Activated naive CD8-positive, alpha-beta T cell treated with anti-CD3 and anti-CD28 coated beads for 36 hours (primary cell): ENCODE data around the gene CD4. TPM values are rescaled to one million over a fixed set of nuclear protein-coding genes. Genes with fewer than 3 reads are reported as not detected.
"Not testable (repeated sequence)": the region's sequence is repeated elsewhere in the genome, so short reads cannot be mapped to it uniquely, and the experiment has no call there.

Experiments
- DNase-seq: peaks from one replicate; pipeline ENCODE4 v3.0.0; 2021
- H3K27ac Mint-ChIP-seq: one replicate; pipeline ENCODE4 v1.8.0; 2022; ENCODE audit warnings: mild to moderate bottlenecking, moderate library complexity, mixed read lengths
- H3K27me3 Mint-ChIP-seq: one replicate; pipeline ENCODE4 v1.8.0; 2022; ENCODE audit warnings: mild to moderate bottlenecking, mixed read lengths
- H3K36me3 Mint-ChIP-seq: one replicate; pipeline ENCODE4 v1.8.0; 2021; ENCODE audit warnings: mild to moderate bottlenecking, mixed read lengths
- H3K4me1 Mint-ChIP-seq: one replicate; pipeline ENCODE4 v1.8.0; 2021; ENCODE audit warnings: mixed read lengths
- H3K4me3 Mint-ChIP-seq: one replicate; pipeline ENCODE4 v1.8.0; 2022; ENCODE audit warnings: mild to moderate bottlenecking, moderate library complexity, mixed read lengths
- H3K9me3 Mint-ChIP-seq: one replicate; pipeline ENCODE4 v1.8.0; 2022; ENCODE audit warnings: mixed read lengths
- total RNA-seq, 2 experiments: library from RNA; stranded (reverse); gene quantifications; one replicate each; pipeline ENCODE4 v1.2.3, GENCODE V29; 2021

Gene CD4
- total RNA-seq, 2 experiments from 2014 or later: 2.2 to 2.5 TPM

DNA sequence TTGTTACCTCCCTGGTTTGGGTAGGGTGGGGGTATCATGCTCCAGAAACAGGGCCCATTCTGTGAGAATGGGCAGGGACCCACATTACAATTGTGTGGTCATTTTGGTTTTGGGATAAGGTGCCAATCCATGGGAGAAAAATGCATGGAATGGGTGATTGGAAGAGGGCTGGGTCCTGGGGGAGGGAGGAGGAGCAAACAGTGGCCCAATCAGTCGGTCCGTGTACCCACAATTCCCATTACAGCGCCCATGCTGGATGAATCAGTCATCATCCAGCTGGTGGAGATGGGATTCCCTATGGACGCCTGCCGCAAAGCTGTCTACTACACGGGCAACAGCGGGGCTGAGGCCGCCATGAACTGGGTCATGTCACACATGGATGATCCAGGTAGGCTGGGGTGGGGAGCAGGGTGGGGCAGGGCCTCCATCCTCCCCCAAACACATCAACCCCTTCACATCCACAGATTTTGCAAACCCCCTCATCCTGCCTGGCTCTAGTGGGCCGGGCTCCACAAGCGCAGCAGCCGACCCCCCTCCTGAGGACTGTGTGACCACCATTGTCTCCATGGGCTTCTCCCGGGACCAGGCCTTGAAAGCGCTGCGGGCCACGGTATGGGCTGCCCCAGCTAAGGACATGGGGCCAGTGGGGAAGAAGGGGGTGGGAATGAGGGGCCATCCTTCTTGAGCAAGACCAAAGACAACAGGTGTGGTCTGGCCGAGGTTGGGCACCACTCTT lies 74.4 kb downstream of the CD4 start:
- Mint-ChIP-seq H3K36me3 (peaks cover 40% of the 10 kb centered on the region), H3K27ac (no peak overlapping the region), H3K4me3 (no peak overlapping the region), H3K4me1 (peaks cover 21% of the 10 kb centered on the region), H3K9me3 (no peaks in the 10 kb centered on the region), H3K27me3 (no peaks in the 10 kb centered on the region)
- no peak for DNase-seq

DNA sequence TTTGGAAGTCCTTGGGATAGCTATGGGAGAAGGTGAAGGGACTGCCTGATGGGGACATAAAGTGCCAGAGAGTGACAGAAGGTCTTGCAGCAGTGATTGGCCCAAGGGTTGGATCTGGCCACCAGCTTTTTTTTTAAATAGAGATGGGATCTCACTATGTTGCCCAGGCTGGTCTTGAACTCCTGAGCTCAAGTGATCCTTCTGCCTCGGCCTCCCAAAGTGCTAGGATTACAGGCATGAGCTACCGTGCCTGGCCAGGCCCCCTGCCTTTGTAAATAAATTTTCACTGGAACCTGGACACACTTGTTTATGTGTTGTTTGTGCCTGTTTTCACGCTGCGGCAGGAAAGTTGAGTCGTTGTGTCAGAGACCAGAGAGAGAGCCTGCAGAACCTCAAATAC lies 76.0 kb downstream of the CD4 start:
- Mint-ChIP-seq H3K36me3 (peaks cover 48% of the 10 kb centered on the region), H3K4me1 (peaks cover 36% of the 10 kb centered on the region)
- DNase-seq, H3K27ac Mint-ChIP-seq, H3K4me3 Mint-ChIP-seq, H3K27me3 Mint-ChIP-seq, H3K9me3 Mint-ChIP-seq: not testable (repeated sequence)

DNA sequence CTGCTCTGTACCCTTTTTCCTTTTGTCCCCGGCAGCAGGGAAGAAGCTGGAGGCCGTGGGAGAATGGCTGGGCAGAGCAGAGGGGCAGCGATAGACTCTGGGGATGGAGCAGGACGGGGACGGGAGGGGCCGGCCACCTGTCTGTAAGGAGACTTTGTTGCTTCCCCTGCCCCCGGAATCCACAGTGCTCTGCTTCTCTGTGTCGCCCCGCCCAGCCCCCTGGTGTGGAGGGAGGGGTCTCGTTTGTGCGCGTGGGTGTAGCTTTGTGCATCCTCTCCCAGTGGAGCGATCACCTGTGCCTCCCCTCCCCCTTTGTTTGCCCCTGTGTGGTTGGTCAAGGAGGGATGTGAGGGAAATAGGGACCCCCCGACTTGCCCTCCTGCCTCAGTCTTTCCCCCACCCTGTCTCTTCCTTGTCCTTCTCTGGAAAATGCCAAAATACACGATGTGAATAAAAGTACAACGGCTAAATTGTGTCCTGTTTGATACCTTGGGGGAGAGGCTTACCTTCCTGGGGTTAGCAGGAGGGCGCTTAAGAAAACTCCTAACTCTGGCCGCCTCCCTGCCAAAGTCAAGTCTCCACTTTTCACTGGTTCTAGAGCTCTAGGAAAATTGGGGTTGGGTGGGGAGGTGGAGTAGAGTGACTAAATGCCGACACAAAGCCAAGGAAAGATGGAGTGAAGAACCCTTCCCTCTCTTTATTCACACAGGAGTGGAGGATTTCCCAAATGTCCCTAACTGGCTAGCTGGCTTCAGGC lies 77.0 kb downstream of the CD4 start:
- H3K9me3 Mint-ChIP-seq: no peaks in the 10 kb centered on the region
- H3K4me1 Mint-ChIP-seq: peaks cover 46% of the 10 kb centered on the region
- no peak overlapping the region for H3K27ac Mint-ChIP-seq
- H3K4me3 Mint-ChIP-seq: peak overlapping the region; percentile 90
- no peaks in the 10 kb centered on the region for H3K27me3 Mint-ChIP-seq
- peaks cover 49% of the 10 kb centered on the region for H3K36me3 Mint-ChIP-seq
- peak; percentile 41 for DNase-seq

- H3K4me1 Mint-ChIP-seq: peaks cover 52% of the 10 kb centered on the region
- H3K9me3 Mint-ChIP-seq: no peaks in the 10 kb centered on the region
- no peak for DNase-seq
- H3K36me3 Mint-ChIP-seq: peaks cover 53% of the 10 kb centered on the region
- peak overlapping the region; percentile 95 for H3K27ac Mint-ChIP-seq
- peak overlapping the region; percentile 90 for H3K4me3 Mint-ChIP-seq
- H3K27me3 Mint-ChIP-seq: no peaks in the 10 kb centered on the region
These were observed 77.6 kb downstream of the CD4 start for GRCh38 chr12:6866920-6867412.

GRCh38 chr12:6867413-6868210 lies 78.3 kb downstream of the CD4 start, which contains the start of gene TPI1:
TPI1 (plus strand) TSS chr12:6867531; CDS start chr12:6867567, 36 bp downstream.
- DNase-seq: peak; percentile 84
- Mint-ChIP-seq H3K4me3 (peak within 1 kb of the TSS; percentile 90), H3K4me1 (peaks cover 56% of the 10 kb centered on the region), H3K36me3 (peaks cover 56% of the 10 kb centered on the region), H3K27ac (peak within 1 kb of the TSS; percentile 95), H3K27me3 (no peaks in the 10 kb centered on the region), H3K9me3 (no peaks in the 10 kb centered on the region)

- Mint-ChIP-seq H3K36me3 (peaks cover 57% of the 10 kb centered on the region), H3K4me1 (peaks cover 60% of the 10 kb centered on the region)
- no peak for DNase-seq
These were observed 79.1 kb downstream of the CD4 start for GRCh38 chr12:6868211-6869048.

DNA sequence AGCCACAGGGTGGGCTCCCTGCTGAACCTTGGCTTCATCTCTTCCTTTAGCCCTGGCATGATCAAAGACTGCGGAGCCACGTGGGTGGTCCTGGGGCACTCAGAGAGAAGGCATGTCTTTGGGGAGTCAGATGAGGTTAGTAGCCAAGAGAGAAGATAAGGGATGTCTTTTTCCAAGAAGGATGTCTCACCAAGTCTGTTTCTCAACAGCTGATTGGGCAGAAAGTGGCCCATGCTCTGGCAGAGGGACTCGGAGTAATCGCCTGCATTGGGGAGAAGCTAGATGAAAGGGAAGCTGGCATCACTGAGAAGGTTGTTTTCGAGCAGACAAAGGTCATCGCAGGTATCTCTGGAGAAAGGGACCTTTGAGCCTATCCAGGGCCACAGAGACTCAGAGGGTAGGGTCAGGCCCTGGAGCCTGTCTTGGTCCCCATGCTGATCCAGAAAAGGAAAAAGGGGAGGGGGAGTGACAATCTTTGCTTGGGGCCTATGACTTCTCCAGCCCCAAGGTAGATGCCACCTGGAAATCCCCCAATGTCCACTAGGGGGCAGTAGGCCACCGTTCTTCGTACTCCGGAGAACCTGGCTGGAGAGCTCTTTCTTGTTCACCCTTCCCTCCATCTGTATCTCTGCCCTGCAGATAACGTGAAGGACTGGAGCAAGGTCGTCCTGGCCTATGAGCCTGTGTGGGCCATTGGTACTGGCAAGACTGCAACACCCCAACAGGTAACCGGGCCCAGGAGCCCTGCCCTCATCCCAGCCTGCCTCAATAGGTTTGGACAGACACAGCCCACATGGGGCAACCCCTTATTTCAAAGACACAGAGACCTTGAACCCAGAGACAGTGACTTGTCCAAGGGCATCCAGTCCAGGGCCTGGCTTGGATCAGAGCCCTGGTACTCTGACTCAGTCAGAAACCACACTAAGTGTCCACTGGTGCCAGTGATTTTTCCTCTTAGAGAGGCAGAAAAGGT lies 80.0 kb downstream of the CD4 start:
- peaks cover 65% of the 10 kb centered on the region for H3K4me1 Mint-ChIP-seq
- H3K4me3 Mint-ChIP-seq: peak overlapping the region; percentile 90
- no peaks in the 10 kb centered on the region for H3K27me3 Mint-ChIP-seq
- H3K9me3 Mint-ChIP-seq: no peaks in the 10 kb centered on the region
- H3K27ac Mint-ChIP-seq: peak overlapping the region; percentile 95
- peak; percentile 80 for DNase-seq
- H3K36me3 Mint-ChIP-seq: peaks cover 59% of the 10 kb centered on the region

More at GRCh38 chr12:6868211-6869048, 79.1 kb downstream of the CD4 start:
- Mint-ChIP-seq H3K4me3 (peak overlapping the region; percentile 90), H3K27ac (peak overlapping the region; percentile 95), H3K27me3 (no peaks in the 10 kb centered on the region), H3K9me3 (no peaks in the 10 kb centered on the region)

- not testable (repeated sequence) for H3K27me3 Mint-ChIP-seq, H3K9me3 Mint-ChIP-seq, DNase-seq
- peak overlapping the region; percentile 95 for H3K27ac Mint-ChIP-seq
- peaks cover 65% of the 10 kb centered on the region for H3K4me1 Mint-ChIP-seq
- H3K36me3 Mint-ChIP-seq: peaks cover 56% of the 10 kb centered on the region
- peak overlapping the region; percentile 90 for H3K4me3 Mint-ChIP-seq
These were observed 81.0 kb downstream of the CD4 start for GRCh38 chr12:6870304-6870703.

Other genes starting within 250 kb of the CD4 start
- gene IFFO1, start 233.5 kb upstream of the CD4 start, total RNA-seq: 1 to 10 TPM; 7.2 to 8.1 TPM
- gene NOP2, start 221.2 kb upstream of the CD4 start, total RNA-seq: 100 to 1,000 TPM; 151 to 153 TPM
- 100 to 1,000 TPM; 262 to 293 TPM for gene CHD4, start 182.1 kb upstream of the CD4 start, total RNA-seq
- 1 to 10 TPM; 7.3 to 7.9 TPM for gene LPAR5, start 153.6 kb upstream of the CD4 start, total RNA-seq
- gene ACRBP, start 142.1 kb upstream of the CD4 start, total RNA-seq: 1 to 10 TPM in 1 of 2 experiments, under 1 TPM in 1; 0.86 to 1.2 TPM
- gene ING4, start 126.4 kb upstream of the CD4 start, total RNA-seq: 10 to 100 TPM; 10.9 to 11.1 TPM
- gene ZNF384, start 100.2 kb upstream of the CD4 start, total RNA-seq: 10 to 100 TPM; 60.6 to 61.8 TPM
- gene PIANP, start 88.7 kb upstream of the CD4 start, total RNA-seq: under 1 TPM in 1 of 2 experiments, not detected in 1; 0.37 TPM
- 10 to 100 TPM; 37.1 to 41.6 TPM for gene COPS7A, start 65.5 kb upstream of the CD4 start, total RNA-seq
- 100 to 1,000 TPM; 134 to 141 TPM for gene MLF2, start 36.4 kb upstream of the CD4 start, total RNA-seq
- 10 to 100 TPM; 23.3 to 25.1 TPM for gene PTMS, start 23.2 kb upstream of the CD4 start, total RNA-seq
- 10 to 100 TPM; 64.8 to 67.7 TPM for gene LAG3, start 17.0 kb upstream of the CD4 start, total RNA-seq
- gene GPR162, start 32.3 kb downstream of the CD4 start, total RNA-seq: under 1 TPM; 0.54 to 0.76 TPM
- under 1 TPM; 0.36 to 0.60 TPM for gene P3H3, start 38.9 kb downstream of the CD4 start, total RNA-seq
- under 1 TPM in 1 of 2 experiments, not detected in 1; 0.10 TPM for gene GNB3, start 51.4 kb downstream of the CD4 start, total RNA-seq
- 10 to 100 TPM; 62.5 to 64.0 TPM for gene CDCA3, start 61.8 kb downstream of the CD4 start, total RNA-seq
- 100 to 1,000 TPM; 125 to 127 TPM for gene USP5, start 62.6 kb downstream of the CD4 start, total RNA-seq
- 1,000 to 10,000 TPM; 1,593 to 1,653 TPM for gene TPI1, start 78.0 kb downstream of the CD4 start, total RNA-seq
- 1 to 10 TPM; 2.7 to 3.0 TPM for gene SPSB2, start 83.8 kb downstream of the CD4 start, total RNA-seq
- gene LRRC23, start 115.3 kb downstream of the CD4 start, total RNA-seq: 1 to 10 TPM; 3.0 to 4.1 TPM
- 100 to 1,000 TPM; 140 to 141 TPM for gene ENO2, start 125.1 kb downstream of the CD4 start, total RNA-seq
- 10 to 100 TPM; 27.6 to 28.5 TPM for gene ATN1, start 138.4 kb downstream of the CD4 start, total RNA-seq
- not detected for gene RNU7-1, start 154.3 kb downstream of the CD4 start, total RNA-seq
- gene C12orf57, start 154.5 kb downstream of the CD4 start, total RNA-seq: 100 to 1,000 TPM; 203 to 208 TPM
- 100 to 1,000 TPM; 457 to 467 TPM for gene PTPN6, start 161.8 kb downstream of the CD4 start, total RNA-seq
- 100 to 1,000 TPM; 556 to 557 TPM for gene PHB2, start 181.1 kb downstream of the CD4 start, total RNA-seq
- gene EMG1, start 181.4 kb downstream of the CD4 start, total RNA-seq: 100 to 1,000 TPM; 130 to 140 TPM
- 10 to 100 TPM; 23.3 to 23.8 TPM for gene LPCAT3, start 228.9 kb downstream of the CD4 start, total RNA-seq